HG03108 (cell line): ENCODE results near the gene PTPN5.
"Not testable (repeated sequence)": the region's sequence is repeated elsewhere in the genome, so short reads cannot be mapped to it uniquely, and the experiment has no call there.

Source experiments
- ATAC-seq: cut with Tn5 transposase; IDR thresholded peaks from one replicate; pipeline ENCODE4 v1.9.1; 2021; ENCODE audit warnings: moderate library complexity; ENCODE audit not compliant: unreplicated experiment

The PTPN5 gene

GRCh38 chr11:18692941-18693760 lies 98.4 kb downstream of the PTPN5 start:
- ATAC-seq, result no peak

GRCh38 chr11:18691467-18692140 lies 100.0 kb downstream of the PTPN5 start:
- ATAC-seq, result not testable (repeated sequence)

- no peak for ATAC-seq
These were observed 107.3 kb downstream of the PTPN5 start for GRCh38 chr11:18684267-18684666.

- ATAC-seq, result no peak
These were observed 109.1 kb downstream of the PTPN5 start for GRCh38 chr11:18682466-18682865.

GRCh38 chr11:18681949-18682348 lies 109.6 kb downstream of the PTPN5 start:
- ATAC-seq, result not testable (repeated sequence)
